Stimulated activated CD4-positive, alpha-beta T cell treated with anti-CD3 and anti-CD28 coated beads, Interleukin-4, amount 100 ng/mL, for 4 hours (primary cell): ENCODE data around the gene ZNF335.

Experiments used
- DNase-seq, 2 experiments: peaks; one replicate each; pipeline ENCODE4 v3.0.0-alpha.2; 2020

Gene ZNF335, protein sequence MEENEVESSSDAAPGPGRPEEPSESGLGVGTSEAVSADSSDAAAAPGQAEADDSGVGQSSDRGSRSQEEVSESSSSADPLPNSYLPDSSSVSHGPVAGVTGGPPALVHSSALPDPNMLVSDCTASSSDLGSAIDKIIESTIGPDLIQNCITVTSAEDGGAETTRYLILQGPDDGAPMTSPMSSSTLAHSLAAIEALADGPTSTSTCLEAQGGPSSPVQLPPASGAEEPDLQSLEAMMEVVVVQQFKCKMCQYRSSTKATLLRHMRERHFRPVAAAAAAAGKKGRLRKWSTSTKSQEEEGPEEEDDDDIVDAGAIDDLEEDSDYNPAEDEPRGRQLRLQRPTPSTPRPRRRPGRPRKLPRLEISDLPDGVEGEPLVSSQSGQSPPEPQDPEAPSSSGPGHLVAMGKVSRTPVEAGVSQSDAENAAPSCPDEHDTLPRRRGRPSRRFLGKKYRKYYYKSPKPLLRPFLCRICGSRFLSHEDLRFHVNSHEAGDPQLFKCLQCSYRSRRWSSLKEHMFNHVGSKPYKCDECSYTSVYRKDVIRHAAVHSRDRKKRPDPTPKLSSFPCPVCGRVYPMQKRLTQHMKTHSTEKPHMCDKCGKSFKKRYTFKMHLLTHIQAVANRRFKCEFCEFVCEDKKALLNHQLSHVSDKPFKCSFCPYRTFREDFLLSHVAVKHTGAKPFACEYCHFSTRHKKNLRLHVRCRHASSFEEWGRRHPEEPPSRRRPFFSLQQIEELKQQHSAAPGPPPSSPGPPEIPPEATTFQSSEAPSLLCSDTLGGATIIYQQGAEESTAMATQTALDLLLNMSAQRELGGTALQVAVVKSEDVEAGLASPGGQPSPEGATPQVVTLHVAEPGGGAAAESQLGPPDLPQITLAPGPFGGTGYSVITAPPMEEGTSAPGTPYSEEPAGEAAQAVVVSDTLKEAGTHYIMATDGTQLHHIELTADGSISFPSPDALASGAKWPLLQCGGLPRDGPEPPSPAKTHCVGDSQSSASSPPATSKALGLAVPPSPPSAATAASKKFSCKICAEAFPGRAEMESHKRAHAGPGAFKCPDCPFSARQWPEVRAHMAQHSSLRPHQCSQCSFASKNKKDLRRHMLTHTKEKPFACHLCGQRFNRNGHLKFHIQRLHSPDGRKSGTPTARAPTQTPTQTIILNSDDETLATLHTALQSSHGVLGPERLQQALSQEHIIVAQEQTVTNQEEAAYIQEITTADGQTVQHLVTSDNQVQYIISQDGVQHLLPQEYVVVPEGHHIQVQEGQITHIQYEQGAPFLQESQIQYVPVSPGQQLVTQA (N-terminal part only)

DNA sequence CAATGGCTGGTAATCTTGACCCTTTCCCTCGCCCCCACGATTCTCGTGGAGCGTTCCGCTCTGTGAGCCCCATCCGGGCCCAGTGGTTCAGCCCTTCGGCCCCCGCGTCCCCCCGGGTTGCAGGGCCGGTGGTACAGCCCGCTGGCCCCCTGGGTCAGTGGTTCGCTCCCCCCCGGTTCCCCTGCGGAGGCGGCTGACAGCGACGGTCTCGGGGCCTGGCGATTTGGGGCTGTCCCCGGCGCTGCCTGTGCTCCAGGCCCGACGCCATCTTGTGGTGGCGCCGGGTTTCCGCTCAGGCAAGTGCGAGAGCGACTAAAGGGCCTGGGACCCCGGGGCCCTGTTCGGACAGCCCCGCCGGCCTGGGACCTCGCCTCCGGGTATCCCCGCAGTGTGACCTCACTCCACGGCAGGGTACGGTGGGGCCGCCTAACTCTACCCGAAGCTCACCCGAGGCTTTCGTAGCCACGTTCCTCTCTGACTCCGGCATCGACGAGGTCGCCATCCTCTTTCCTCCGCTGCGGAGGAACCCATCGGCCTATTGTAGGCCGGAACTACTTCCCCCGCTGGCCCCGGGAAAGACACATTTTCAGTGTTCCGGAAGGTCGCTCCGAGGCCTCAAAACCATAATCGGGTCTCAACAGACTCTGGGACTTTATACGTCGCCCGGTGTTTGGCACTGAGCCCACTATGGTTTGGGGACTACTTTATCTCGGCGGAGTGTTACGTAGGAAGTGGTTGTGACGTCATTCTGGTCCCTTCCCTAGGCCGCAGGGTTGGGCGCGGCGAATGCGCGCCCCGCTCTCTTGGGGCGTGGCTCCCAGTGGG, at the start of gene ZNF335:
ZNF335 (minus strand) TSS at position 529 of the 825 bp plus-strand sequence. CDS start 793 bp downstream, outside the sequence.
- peak; percentile 92 to 94 for DNase-seq

DNA sequence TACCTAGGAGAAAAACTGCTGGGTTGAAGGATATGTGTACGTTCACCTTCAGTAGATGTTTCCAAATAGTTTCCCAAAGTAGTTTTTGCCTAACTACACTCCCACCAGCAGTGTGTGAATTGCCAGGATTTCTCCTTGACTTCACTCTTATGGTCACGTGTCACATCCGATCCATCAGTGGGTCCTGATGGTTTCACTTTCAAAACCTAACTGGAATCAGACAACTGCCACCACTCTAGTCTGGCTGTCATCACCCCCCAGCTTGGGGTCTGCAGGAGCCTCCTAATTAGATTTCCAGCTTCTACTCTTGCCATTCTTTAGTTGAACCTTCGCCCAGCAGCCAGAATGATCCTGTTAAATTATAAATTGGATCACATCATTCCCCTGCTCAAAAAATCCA, 48.6 kb upstream of the ZNF335 start:
- DNase-seq: no peak

DNA sequence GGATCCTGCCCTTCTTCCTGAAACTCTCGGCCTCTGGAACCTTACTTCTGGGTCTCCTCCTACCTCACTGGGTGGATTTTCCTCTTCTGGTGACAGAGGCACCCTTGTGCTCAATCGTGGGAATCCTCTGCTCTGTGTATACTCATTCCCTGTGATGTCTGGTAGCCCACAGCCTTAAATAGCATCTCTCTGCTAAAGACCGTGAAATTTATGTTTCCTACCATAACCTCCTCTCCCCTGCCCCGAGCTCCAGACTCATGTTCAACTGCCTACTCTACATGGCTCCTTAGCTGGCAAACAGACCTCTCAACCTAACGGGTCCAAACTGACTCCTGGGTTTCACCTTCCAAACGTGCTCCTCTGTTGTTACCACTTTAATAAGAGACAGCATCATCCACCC, 46.6 kb upstream of the ZNF335 start:
- DNase-seq: no peak

DNA sequence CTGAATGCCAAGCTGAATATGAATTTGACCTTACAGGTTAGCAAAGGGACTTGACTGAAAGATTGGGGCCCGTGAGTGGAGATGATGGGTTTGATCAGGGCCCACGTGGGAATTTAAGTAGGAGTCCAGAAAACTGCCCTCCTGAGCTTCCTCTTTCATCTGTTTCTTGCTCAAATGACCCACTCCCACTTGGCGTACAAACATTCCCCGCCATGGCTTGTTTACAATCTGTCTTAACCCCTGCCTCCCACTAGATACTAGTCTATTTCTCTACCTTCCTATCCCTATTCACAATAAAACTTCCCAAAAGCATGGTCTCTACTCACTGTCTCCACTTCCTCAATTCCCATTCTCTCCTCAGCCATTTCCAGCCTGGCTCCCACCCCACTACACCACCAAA, 46.1 kb upstream of the ZNF335 start:
- DNase-seq: no peak

DNA sequence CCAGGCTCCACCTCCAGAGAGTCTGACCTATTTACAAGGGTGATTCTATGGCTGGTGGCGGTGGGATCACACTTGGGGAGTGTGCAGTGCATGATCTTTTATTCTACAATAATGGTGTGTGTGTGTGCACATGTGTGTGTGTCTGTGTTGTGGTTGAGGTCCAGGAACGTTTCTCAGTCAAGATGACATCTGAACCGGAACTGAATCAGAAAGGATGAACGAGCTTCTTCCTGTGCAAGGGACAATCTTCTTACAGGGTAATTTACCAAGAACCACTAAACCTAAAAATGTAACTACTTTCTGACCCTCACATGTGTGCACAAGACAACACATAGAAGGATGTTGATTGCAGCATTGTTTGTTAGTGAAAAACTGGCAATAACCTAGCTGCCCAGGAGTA, 45.3 kb upstream of the ZNF335 start:
- no peak for DNase-seq

DNA sequence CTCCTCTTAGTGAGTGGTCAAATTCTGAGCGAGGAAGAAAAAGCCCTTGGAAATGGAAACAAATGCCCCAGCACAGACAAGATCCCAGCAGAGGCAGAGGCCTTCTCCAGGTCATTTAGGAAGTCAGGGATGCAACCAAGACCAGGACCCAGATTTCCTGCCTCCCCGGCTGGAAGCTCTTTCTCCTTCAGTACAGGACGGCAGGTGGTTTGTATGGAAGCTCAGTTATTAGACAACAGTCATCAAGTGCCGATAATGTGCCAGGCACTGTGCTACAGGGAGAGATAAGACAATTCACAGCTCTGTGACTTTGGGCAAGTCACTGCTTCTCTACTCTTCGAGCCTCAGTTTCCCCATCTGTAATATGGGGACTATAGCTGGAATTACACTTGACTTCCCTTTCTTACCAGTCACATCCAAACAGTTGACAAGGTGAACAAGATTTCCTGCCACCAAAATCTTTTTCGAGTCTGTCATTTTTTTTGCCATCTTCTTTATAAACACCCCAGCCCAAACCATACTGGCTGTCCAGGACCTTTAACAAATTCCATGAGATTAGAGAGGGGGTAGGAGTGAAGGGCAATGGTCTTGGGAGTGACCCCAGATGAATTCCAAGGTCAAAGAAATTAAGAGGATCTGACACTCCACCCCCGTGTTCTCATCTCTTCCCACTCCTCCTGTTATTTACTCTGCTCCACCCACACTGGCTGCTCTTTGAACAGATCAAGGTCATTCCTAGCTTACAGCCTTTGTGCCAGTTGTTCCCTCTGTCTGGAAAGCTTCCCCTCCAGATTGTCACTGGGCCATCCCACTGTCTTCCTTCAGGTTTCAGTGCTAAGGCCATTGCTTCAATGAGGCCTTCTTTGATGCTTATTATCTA, 42.8 kb upstream of the ZNF335 start:
- DNase-seq: no peak

DNA sequence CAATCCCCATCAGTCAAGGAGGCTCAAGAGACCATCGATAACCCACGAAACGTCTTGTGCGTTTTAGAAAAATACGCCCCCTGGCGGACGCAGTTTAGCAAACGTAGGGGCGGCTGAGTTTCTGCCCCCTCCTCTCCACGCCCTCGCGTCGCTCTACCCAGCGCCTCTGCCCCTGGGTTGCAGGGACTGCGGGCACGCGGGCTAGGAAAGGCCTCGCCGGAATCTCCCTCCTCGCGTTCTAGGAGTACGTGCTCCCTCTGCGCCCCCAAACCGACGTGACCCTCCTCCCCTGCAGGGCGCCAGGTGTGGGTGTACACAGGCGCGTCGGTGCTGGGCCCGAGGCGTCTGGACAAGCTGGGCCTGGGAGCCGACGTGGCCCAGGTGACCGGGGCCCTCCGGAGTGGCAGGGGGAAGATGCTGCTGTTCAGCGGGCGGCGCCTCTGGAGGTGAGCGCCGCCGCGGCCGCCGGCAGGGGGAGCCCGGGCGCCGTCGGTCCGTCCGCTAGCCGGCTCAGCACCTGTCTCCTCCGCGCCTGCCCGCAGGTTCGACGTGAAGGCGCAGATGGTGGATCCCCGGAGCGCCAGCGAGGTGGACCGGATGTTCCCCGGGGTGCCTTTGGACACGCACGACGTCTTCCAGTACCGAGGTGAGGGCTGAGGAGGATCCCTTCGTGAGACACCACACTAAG, 42.0 kb upstream of the ZNF335 start:
- DNase-seq: peak; percentile 56 to 70

DNA sequence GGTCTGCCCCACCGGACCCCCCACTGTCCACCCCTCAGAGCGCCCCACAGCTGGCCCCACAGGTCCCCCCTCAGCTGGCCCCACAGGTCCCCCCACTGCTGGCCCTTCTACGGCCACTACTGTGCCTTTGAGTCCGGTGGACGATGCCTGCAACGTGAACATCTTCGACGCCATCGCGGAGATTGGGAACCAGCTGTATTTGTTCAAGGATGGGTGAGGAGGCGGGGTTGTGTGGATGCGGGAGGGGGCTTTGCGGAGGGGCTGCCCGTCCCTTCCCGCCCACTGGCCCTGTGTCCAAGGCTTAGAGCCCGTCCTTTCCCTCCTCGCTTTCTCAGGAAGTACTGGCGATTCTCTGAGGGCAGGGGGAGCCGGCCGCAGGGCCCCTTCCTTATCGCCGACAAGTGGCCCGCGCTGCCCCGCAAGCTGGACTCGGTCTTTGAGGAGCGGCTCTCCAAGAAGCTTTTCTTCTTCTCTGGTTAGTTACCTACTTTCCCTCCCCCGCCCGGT, 41.4 kb upstream of the ZNF335 start:
- no peak for DNase-seq

DNA sequence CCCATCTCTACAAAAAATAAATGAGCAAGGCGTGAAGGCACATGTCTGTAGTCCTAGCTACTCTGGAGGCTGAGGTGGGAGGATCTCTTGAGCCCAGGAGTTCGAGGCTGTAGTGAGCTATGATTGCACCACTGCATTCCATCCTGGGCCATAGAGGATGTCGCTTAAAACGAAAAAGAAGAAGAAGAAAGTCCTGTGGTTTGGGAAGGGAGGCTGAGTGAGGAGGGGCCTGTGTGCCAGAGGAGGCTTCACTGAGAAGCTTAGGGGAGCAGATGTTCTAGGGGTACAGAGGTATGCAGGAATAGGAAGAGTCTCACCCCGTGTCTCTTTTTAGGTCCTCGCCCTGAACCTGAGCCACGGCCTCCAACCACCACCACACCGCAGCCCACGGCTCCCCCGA, 40.9 kb upstream of the ZNF335 start:
- no peak for DNase-seq

DNA sequence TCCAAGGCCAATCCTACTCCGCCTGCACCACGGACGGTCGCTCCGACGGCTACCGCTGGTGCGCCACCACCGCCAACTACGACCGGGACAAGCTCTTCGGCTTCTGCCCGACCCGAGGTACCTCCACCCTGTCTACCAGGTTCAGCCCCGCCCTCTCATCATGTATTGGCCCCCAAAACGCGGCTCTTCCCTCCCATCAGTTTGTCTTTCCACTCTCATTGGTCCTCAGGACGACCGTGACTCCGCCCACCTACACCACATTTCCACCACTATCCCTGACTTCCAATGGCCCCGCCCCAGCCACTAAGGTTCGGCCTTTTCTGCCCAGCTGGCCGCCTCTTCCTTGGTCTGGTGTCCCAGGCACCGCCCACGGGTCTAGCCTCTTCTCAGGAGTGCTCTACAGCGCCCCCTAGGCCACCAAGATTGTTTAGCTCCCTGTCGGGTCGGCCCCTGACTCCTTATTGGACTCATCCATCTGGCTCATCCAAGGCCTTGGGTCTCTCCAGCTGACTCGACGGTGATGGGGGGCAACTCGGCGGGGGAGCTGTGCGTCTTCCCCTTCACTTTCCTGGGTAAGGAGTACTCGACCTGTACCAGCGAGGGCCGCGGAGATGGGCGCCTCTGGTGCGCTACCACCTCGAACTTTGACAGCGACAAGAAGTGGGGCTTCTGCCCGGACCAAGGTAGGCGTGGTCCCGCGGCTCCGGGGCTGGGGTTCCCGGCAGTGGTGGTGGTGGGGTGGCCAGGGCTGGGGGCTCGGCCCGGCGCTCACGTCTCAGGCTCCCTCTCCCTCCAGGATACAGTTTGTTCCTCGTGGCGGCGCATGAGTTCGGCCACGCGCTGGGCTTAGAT, 39.9 kb upstream of the ZNF335 start:
- no peak for DNase-seq

DNA sequence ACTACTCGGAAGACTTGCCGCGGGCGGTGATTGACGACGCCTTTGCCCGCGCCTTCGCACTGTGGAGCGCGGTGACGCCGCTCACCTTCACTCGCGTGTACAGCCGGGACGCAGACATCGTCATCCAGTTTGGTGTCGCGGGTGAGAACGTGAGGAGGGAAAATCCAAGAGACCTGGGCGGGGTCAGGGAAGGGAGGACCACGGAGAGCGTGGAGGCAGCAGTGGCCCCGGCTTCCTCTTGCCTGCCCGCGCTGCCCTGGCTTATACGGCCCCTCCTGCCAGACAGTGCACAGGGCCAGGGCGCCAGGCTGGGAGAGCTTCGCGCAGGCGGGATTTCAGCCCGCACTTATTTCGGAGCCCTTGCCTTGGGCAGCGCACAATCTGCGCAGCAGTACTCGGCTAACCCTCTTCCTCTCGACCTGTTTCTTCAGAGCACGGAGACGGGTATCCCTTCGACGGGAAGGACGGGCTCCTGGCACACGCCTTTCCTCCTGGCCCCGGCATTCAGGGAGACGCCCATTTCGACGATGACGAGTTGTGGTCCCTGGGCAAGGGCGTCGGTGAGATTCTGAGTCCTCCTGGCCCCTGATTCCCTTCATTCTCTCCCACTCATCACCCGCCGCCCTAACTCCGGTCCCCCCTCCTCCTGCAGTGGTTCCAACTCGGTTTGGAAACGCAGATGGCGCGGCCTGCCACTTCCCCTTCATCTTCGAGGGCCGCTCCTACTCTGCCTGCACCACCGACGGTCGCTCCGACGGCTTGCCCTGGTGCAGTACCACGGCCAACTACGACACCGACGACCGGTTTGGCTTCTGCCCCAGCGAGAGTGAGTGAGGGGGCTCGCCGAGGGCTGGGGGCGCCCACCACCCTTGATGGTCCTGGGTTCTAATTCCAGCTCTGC, 38.7 kb upstream of the ZNF335 start:
- DNase-seq: peak; percentile 35 to 43

DNA sequence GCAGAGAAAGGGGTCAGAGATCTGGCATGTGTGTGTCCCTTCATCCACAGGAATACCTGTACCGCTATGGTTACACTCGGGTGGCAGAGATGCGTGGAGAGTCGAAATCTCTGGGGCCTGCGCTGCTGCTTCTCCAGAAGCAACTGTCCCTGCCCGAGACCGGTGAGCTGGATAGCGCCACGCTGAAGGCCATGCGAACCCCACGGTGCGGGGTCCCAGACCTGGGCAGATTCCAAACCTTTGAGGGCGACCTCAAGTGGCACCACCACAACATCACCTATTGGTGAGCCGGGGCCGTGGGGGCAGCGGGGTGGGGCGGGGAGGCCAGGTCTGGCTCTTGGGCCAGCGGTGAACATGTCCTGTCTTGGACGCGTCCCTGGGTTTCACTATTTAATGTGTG, 37.8 kb upstream of the ZNF335 start:
- DNase-seq: no peak

DNA sequence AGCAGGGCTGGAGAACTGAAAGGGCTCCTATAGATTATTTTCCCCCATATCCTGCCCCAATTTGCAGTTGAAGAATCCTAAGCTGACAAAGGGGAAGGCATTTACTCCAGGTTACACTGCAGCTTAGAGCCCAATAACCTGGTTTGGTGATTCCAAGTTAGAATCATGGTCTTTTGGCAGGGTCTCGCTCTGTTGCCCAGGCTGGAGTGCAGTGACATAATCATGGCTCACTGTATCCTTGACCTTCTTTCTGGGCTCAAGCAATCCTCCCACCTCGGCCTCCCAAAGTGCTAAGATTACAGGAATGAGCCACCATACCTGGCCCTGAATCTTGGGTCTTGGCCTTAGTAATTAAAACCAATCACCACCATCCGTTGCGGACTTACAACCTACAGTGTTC, 35.7 kb upstream of the ZNF335 start:
- no peak for DNase-seq

DNA sequence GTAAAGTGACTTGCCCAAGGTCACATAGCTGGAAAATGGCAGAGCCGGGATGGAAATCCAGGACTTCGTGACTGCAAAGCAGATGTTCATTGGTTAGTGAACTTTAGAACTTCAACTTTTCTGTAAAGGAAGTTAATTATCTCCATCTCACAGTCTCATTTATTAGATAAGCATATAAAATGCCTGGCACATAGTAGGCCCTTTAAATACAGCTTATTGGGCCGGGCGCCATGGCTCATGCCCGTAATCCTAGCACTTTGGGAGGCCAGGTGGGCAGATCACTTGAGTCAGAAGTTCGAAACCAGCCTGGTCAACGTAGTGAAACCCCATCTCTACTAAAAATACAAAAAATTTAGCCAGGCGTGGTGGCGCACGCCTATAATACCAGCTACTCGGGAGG, 35.0 kb upstream of the ZNF335 start:
- DNase-seq: no peak

DNA sequence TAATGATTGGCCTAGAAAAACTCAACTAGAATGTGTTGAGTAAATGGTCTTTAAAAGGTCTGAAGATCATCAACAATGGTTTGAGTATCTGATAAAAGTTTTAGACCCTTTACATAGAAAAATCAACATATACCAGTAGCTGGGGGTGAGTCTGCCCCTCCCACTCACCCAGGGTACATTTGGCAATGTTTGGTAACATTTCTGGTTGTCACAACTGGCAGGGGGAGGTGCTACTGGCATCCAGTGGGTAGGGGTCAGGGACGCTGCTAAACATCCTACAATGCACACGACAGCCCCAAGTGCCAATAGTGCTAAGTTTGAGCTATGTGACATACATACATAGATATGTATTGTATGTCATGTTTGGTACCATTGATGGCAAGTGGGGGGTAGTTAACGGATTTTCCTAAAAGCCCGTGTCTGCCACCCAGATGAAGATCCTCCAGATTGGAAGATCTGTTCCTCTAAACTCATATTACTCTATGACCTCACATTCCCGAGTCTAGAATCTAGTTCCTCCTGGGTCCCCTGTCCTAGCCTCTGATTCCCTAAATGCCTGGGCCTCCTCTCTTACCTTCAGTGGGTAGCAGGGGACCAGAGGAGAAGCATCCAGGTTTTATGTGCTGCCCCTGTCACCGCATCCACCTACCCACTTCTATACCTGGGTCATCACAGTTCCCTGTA, 34.2 kb upstream of the ZNF335 start:
- DNase-seq: no peak

DNA sequence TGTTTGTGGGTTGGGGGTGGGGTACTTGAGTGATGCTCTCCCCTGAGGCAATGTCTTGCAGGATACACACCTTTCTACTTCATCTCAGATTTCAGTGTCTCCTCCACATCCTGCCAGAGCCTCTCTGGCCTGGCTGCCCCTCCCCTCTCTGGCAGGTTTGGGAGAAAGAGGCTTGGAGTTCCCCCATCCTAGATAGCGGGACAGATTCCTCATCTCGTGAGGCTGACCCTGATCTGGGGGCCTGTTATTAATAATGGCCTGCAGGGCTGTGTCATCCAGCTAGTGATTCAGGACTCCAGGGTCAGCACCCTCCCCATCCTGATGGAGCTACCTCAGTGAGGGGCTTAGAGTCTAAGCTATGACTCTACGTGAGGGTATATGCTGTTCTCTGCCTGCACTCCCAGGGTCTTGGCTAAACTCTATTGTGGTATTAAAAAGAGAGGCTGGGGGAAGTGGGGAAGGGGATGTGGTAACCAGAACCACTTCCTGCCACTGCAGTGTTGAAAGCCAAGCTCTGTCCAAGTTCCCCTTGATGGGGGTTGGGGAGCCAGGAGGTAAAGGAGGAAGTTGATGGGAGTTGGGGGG, 33.0 kb upstream of the ZNF335 start:
- no peak for DNase-seq

DNA sequence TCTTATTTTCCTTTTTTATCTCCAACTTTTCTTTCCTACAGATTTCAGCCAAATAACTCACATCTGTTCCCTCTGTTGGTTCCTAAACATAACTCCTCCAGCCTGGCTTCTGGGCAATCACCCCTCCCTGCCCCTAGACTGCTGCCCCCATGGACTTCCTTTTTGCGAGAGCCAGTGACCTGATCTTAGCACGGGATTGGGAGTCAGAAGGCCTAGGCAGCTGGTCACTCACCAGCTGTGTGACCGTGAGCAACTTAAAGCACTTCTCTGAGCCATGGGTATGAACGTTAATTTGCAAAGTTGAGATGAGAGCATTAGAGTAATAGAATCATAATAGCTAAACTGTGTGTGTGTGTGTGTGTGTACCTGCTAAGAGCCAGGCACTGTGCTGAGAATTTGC, 32.2 kb upstream of the ZNF335 start:
- DNase-seq: no peak
